ENCODE data around the gene PRSS3.
"Not testable (repeated sequence)": the region's sequence is repeated elsewhere in the genome, so short reads cannot be mapped to it uniquely, and the experiment has no call there.

Gene PRSS3

GRCh38 chr9:33797837-33798236 lies 2.5 kb downstream of the PRSS3 start:
- H3K27ac ChIP-seq = no peak overlapping the region
- POLR2A ChIA-PET (ENCODE audit: low non-redundant PET) = no interaction called here

GRCh38 chr9:33798545-33798944 lies 3.2 kb downstream of the PRSS3 start:
- POLR2A ChIA-PET (ENCODE audit: low non-redundant PET) = interaction anchor here (0.9 kb wide), 1 partner anchor 18 kb away, joined by 3 read pairs; no protein-coding TSS in a partner anchor
- TF ChIP-seq, protein P1, sequence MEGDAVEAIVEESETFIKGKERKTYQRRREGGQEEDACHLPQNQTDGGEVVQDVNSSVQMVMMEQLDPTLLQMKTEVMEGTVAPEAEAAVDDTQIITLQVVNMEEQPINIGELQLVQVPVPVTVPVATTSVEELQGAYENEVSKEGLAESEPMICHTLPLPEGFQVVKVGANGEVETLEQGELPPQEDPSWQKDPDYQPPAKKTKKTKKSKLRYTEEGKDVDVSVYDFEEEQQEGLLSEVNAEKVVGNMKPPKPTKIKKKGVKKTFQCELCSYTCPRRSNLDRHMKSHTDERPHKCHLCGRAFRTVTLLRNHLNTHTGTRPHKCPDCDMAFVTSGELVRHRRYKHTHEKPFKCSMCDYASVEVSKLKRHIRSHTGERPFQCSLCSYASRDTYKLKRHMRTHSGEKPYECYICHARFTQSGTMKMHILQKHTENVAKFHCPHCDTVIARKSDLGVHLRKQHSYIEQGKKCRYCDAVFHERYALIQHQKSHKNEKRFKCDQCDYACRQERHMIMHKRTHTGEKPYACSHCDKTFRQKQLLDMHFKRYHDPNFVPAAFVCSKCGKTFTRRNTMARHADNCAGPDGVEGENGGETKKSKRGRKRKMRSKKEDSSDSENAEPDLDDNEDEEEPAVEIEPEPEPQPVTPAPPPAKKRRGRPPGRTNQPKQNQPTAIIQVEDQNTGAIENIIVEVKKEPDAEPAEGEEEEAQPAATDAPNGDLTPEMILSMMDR (conservative IDR thresholded peaks at IDR 0.05; ENCODE audit: low read depth) = no peak
- CTCF ChIA-PET = no interaction called here
- H3K27ac ChIP-seq = no peak overlapping the region
- no peak for DNase-seq (ENCODE audit: low spot score)

More at GRCh38 chr9:33797837-33798236, 2.5 kb downstream of the PRSS3 start:
- DNase-seq (ENCODE audit: low spot score) = no peak
- TF ChIP-seq, protein P1 (conservative IDR thresholded peaks at IDR 0.05; ENCODE audit: low read depth) = no peak
- CTCF ChIA-PET = interaction anchor here (0.5 kb wide), 1 partner anchor 37 kb away, joined by 3 read pairs; no protein-coding TSS in a partner anchor

- TF ChIP-seq, protein P1 (conservative IDR thresholded peaks at IDR 0.05; ENCODE audit: low read depth) = no peak
- POLR2A ChIA-PET (ENCODE audit: low non-redundant PET) = no interaction called here
- H3K27ac ChIP-seq = no peak overlapping the region
- CTCF ChIA-PET = no interaction called here
- DNase-seq (ENCODE audit: low spot score) = no peak
Observed at GRCh38 chr9:33799928-33800704, 4.8 kb downstream of the PRSS3 start.

- peak overlapping the region; percentile 10; the same call in 1 of the 2 replicates for H3K27ac ChIP-seq
- ChIA-PET CTCF (interaction anchor here (0.7 kb wide), 1 partner anchor 84 kb away, joined by 4 read pairs; no protein-coding TSS in a partner anchor), POLR2A (ENCODE audit: low non-redundant PET) (no interaction called here)
- TF ChIP-seq, protein P1 (conservative IDR thresholded peaks at IDR 0.05; ENCODE audit: low read depth) = no peak
- DNase-seq (ENCODE audit: low spot score) = no peak
Observed at GRCh38 chr9:33800886-33801285, 5.5 kb downstream of the PRSS3 start.

- H3K27ac ChIP-seq; DNase-seq (ENCODE audit: low spot score); POLR2A ChIA-PET (ENCODE audit: low non-redundant PET): not testable (repeated sequence)
- CTCF ChIA-PET = interaction anchor here (1.0 kb wide), 1 partner anchor 12 kb away, joined by 3 read pairs; no protein-coding TSS in a partner anchor
Observed at GRCh38 chr9:33801943-33802500, 6.7 kb downstream of the PRSS3 start.

GRCh38 chr9:33804196-33804595 lies 8.8 kb downstream of the PRSS3 start:
- CTCF ChIA-PET; POLR2A ChIA-PET (ENCODE audit: low non-redundant PET); H3K27ac ChIP-seq; DNase-seq (ENCODE audit: low spot score): not testable (repeated sequence)

GRCh38 chr9:33807156-33807555 lies 11.8 kb downstream of the PRSS3 start:
- H3K27ac ChIP-seq; POLR2A ChIA-PET (ENCODE audit: low non-redundant PET); DNase-seq (ENCODE audit: low spot score); CTCF ChIA-PET: not testable (repeated sequence)

DNA sequence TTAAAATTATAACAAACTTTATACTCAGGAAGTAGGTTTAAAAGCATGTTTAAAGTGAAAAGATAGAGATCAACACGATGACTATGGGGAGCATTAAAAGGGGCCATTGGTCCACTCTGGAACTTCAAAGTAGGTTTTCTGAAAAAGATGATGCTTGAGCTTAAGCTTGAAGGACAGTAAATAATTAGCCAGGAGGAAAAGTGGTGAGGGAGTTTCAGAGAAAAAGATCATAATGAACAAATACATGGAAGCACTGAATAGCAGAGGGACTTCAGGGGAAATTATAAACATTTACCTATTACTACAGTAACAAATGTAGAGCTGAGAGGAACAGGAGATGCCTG lies 13.6 kb downstream of the PRSS3 start:
- POLR2A ChIA-PET (ENCODE audit: low non-redundant PET); DNase-seq (ENCODE audit: low spot score); H3K27ac ChIP-seq: not testable (repeated sequence)
- CTCF ChIA-PET = interaction anchor here (0.7 kb wide), 1 partner anchor 11 kb away, joined by 6 read pairs; no protein-coding TSS in a partner anchor
